GM06990 (cell line): ENCODE results near the gene ADGRD1.

ENCODE experiments used
- DNase-seq: peaks from one replicate; pipeline ENCODE4 v3.0.0-alpha.2; 2011; ENCODE audit not compliant: insufficient read length; ENCODE audit errors: extremely low read depth
- H3K27me3 ChIP-seq: replicated peaks from 2 replicates; pipeline ENCODE4 v1.6.0; 2011; ENCODE audit warnings: low read length; ENCODE audit not compliant: control insufficient read depth, insufficient read depth
- H3K36me3 ChIP-seq: 2 replicates; pipeline ENCODE4 v1.5.1; 2011; ENCODE audit warnings: low read length; ENCODE audit not compliant: control insufficient read depth, insufficient read depth
- H3K4me3 ChIP-seq: replicated peaks from 2 replicates; pipeline ENCODE4 v1.5.1; 2011; ENCODE audit warnings: low read depth, mild to moderate bottlenecking, control low read depth, low read length
- CTCF ChIP-seq: IDR thresholded peaks from 2 replicates; pipeline ENCODE4 v1.5.1; 2011; ENCODE audit warnings: low read length, control low read depth, mild to moderate bottlenecking, inconsistent platforms; ENCODE audit not compliant: insufficient read depth, poor library complexity, severe bottlenecking

The ADGRD1 gene

GRCh38 chr12:130988261-130988660 lies 34.6 kb downstream of the ADGRD1 start:
- Histone ChIP-seq H3K36me3 (no peaks in the 10 kb centered on the region), H3K27me3 (no peaks in the 10 kb centered on the region), H3K4me3 (no peak overlapping the region)
- TF ChIP-seq CTCF = no peak
- no peak for DNase-seq

- Histone ChIP-seq H3K27me3 (no peaks in the 10 kb centered on the region), H3K36me3 (no peaks in the 10 kb centered on the region), H3K4me3 (no peak overlapping the region)
- DNase-seq = no peak
- TF ChIP-seq CTCF = no peak
These were observed 35.0 kb downstream of the ADGRD1 start for GRCh38 chr12:130988751-130989150.

GRCh38 chr12:130989391-130989790 lies 35.7 kb downstream of the ADGRD1 start:
- H3K4me3 ChIP-seq = no peak overlapping the region
- TF ChIP-seq CTCF = no peak
- no peak for DNase-seq
- no peaks in the 10 kb centered on the region for H3K27me3 ChIP-seq
- H3K36me3 ChIP-seq = no peaks in the 10 kb centered on the region

GRCh38 chr12:130990034-130990433 lies 36.3 kb downstream of the ADGRD1 start:
- Histone ChIP-seq H3K36me3 (no peaks in the 10 kb centered on the region), H3K4me3 (no peak overlapping the region), H3K27me3 (no peaks in the 10 kb centered on the region)
- TF ChIP-seq CTCF = no peak
- no peak for DNase-seq

GRCh38 chr12:130992448-130992847 lies 38.7 kb downstream of the ADGRD1 start:
- H3K4me3 ChIP-seq = no peak overlapping the region
- DNase-seq = no peak
- TF ChIP-seq CTCF = no peak
- no peaks in the 10 kb centered on the region for H3K36me3 ChIP-seq
- H3K27me3 ChIP-seq = no peaks in the 10 kb centered on the region

GRCh38 chr12:130992979-130993538 lies 39.4 kb downstream of the ADGRD1 start:
- DNase-seq = no peak
- Histone ChIP-seq H3K36me3 (no peaks in the 10 kb centered on the region), H3K27me3 (no peaks in the 10 kb centered on the region), H3K4me3 (no peak overlapping the region)
- no peak for TF ChIP-seq CTCF
